ENCODE data around the gene IRF2BPL. TPM values are rescaled to one million over a fixed set of nuclear protein-coding genes. Genes with fewer than 3 reads are reported as not detected.

Gene IRF2BPL
- total RNA-seq, 4 donors from 2014 or later: 58.6 to 105 (median 98.4) TPM

DNA sequence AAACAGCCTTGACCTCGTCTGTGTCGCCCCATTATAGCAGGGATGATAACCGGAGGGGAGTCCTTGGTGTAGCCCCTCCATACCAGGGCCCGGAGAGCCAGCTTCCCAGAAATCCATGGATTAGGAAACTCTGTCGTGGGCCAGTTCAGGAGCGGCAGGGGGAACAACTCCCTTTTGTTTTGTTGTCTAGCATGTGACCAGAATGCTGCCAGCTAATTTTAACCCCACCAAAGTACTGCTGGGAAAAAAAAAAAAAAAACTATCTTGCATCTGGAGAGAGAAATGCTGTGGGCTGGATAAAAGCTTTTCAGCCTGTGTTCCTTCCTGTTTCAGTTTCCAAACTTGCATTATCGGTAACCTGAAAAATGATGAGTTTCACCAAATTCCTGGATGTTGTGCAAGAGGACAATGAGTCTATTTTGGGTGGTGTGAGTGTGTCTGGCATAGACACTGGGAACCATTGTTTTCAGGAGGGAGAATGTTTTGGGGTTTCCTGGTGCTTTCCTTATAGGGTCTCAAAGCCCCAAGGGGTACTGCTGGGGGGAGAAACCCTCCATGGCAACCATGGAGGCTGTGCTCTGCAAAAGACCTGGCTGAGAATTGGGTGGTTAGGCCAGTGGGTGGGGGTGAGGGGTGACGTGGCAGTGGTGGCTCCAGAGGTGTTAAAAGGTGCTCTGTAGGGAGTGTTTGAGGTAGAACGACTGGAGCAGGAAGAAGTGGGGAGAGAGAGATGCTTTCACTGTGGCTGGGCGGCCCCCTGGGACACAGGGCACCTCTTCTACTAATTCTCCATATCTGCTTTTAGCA lies 14.9 kb upstream of the IRF2BPL start:
- Histone ChIP-seq H3K4me1 (peaks cover 82 to 88% (median 86%) of the 10 kb centered on the region in 4 donors), H3K36me3 (no peaks in the 10 kb centered on the region), H3K9me3 (no peaks in the 10 kb centered on the region), H3K4me3 (peak overlapping the region in 1 of 4 donors; percentile 24), H3K27ac (replicated peaks in 1 of 4) (peak overlapping the region; percentile 93 to 100 (median 98)), H3K27me3 (no peaks in the 10 kb centered on the region)
- no peak for DNase-seq (ENCODE audit: extremely low spot score)
- peak; percentile 64 to 85 for TF ChIP-seq POLR2AphosphoS5 (IDR thresholded peaks at IDR 0.05)
- no peak for TF ChIP-seq POLR2A (IDR thresholded peaks at IDR 0.05; ENCODE audit: low read depth)
- TF ChIP-seq CTCF (IDR thresholded peaks at IDR 0.05): no peak
- peak; percentile 92 for TF ChIP-seq EP300 (IDR thresholded peaks at IDR 0.05)
- WGBS: 33% methylated on average over 9 of the region's 10 CpGs
- intact Hi-C loops (cut with DNase I): no loop called here

DNA sequence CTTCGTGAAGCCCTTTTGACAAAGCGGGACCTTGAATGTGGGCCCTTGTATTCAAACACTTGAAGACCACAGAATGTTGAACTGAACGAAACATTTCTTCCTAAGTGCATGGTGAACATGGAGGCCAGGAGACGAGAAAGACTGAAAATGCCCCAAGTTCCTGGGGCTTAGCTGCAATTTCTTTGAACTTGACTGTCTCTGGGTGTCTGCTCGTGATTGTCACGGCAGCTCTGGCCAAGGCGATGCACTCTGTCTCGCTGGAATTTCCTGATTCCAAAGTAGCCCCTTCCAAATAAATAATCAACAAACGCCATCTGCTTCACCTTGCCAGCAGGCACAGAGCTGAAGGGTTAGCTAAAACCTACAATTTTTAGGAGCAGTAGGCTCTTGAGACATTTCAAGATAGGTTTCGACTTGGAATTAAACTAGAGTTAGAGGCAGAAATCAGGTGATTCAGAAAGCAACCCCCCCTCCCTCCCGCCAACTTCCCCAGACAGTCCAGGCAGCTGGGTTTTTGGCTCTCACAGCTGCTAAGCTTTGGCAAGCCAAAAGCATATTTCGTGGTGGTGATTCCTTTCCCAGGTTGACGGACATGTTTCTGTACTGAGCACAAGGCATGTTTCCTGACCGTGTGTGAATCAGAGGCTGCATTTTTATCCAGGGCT lies 13.5 kb upstream of the IRF2BPL start:
- TF ChIP-seq CTCF (IDR thresholded peaks at IDR 0.05): no peak
- TF ChIP-seq POLR2AphosphoS5 (IDR thresholded peaks at IDR 0.05): peak; percentile 78 to 81
- H3K27me3 ChIP-seq: no peaks in the 10 kb centered on the region
- H3K4me3 ChIP-seq: peak overlapping the region in 2 of 4 donors; percentile 2 to 6
- no peaks in the 10 kb centered on the region for H3K9me3 ChIP-seq
- WGBS: 20% methylated on average over 14 of the region's 14 CpGs
- DNase-seq (ENCODE audit: extremely low spot score): no peak
- peak overlapping the region; percentile 93 to 100 (median 98) for H3K27ac ChIP-seq (replicated peaks in 1 of 4)
- H3K36me3 ChIP-seq: no peaks in the 10 kb centered on the region
- peaks cover 95 to 100% (median 98%) of the 10 kb centered on the region in 4 donors for H3K4me1 ChIP-seq
- intact Hi-C loops (cut with DNase I): no loop called here

- no peak for DNase-seq (ENCODE audit: extremely low spot score)
- peak overlapping the region; percentile 28 to 49 (median 44) for H3K4me3 ChIP-seq
- intact Hi-C loops (cut with DNase I): no loop called here
- TF ChIP-seq EP300 (IDR thresholded peaks at IDR 0.05): no peak
- TF ChIP-seq POLR2AphosphoS5 (IDR thresholded peaks at IDR 0.05): no peak
- TF ChIP-seq POLR2A (IDR thresholded peaks at IDR 0.05; ENCODE audit: low read depth): no peak
- no peak for TF ChIP-seq CTCF (IDR thresholded peaks at IDR 0.05)
- peak overlapping the region; percentile 93 to 100 (median 98) for H3K27ac ChIP-seq (replicated peaks in 1 of 4)
- no peaks in the 10 kb centered on the region for H3K27me3 ChIP-seq
- H3K4me1 ChIP-seq: peaks cover 93 to 100% (median 98%) of the 10 kb centered on the region in 4 donors
- H3K36me3 ChIP-seq: no peaks in the 10 kb centered on the region
- no peaks in the 10 kb centered on the region for H3K9me3 ChIP-seq
- 26% methylated on average over 23 of the region's 23 CpGs for WGBS
Measured at GRCh38 chr14:77040741-77041653, 12.5 kb upstream of the IRF2BPL start.

DNA sequence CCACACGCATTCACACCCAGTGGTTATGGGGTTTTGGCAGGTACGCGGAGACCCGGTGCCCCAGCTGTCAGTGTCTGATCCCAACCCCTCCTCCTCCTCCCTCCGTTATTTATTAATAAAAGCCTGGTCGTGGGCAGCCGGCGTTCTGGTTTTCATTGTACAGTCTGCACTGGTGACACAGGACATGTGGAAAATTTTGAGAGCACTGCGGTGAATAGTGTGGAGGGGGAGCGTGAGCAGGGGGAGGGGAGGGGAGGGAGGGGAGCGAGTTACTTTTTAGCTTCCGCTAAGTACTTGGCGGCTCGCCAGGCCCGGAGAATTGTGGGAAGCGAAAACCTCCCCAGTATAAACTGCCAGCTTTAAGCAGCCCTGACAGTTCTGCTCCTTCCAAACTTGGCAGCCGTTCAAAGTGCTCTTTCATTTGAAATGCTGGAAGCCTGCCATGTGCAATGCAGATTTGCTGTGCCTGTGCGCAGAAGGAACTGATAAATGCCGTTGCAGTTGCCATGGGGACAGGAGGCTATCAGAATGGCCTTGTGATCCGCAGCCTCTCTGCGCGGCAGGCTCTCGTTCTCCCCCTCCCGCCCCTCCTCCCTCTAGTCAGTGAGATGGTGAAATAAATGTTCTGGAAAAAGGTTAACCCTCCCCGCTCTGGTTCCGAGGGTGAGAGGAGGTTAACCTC lies 11.7 kb upstream of the IRF2BPL start:
- DNase-seq (ENCODE audit: extremely low spot score): peak; percentile 100
- Histone ChIP-seq H3K27me3 (no peaks in the 10 kb centered on the region), H3K4me3 (peak overlapping the region; percentile 28 to 49 (median 44)), H3K9me3 (no peaks in the 10 kb centered on the region), H3K27ac (replicated peaks in 1 of 4) (peak overlapping the region; percentile 93 to 100 (median 98)), H3K36me3 (no peaks in the 10 kb centered on the region), H3K4me1 (peaks cover 85 to 98% (median 95%) of the 10 kb centered on the region in 4 donors)
- TF ChIP-seq CTCF (IDR thresholded peaks at IDR 0.05) (no peak), EP300 (IDR thresholded peaks at IDR 0.05) (peak; percentile 18), POLR2AphosphoS5 (IDR thresholded peaks at IDR 0.05) (peak; percentile 78 to 88)
- WGBS: 1% methylated on average over 26 of the region's 26 CpGs
- intact Hi-C loops (cut with DNase I): no loop called here
